NCI-H526 treated with DMSO at 0.1 percent for 48 hours (cell line): Measurements from ENCODE around the gene BDH1.

Experiments
- DNase-seq: peaks from one replicate; lab custom pipeline; 2025; lab: John Stamatoyannopoulos, UW

BDH1 gene

GRCh38 chr3:197547306-197548011 lies 8.3 kb downstream of the BDH1 start:
- DNase-seq, result no peak

- DNase-seq, result no peak
Observed at GRCh38 chr3:197546307-197547085, 9.3 kb downstream of the BDH1 start.

GRCh38 chr3:197545571-197545970 lies 10.2 kb downstream of the BDH1 start:
- DNase-seq, result no peak

- no peak for DNase-seq
Observed at GRCh38 chr3:197545101-197545500, 10.7 kb downstream of the BDH1 start.

GRCh38 chr3:197542741-197543454 lies 12.9 kb downstream of the BDH1 start:
- no peak for DNase-seq

DNA sequence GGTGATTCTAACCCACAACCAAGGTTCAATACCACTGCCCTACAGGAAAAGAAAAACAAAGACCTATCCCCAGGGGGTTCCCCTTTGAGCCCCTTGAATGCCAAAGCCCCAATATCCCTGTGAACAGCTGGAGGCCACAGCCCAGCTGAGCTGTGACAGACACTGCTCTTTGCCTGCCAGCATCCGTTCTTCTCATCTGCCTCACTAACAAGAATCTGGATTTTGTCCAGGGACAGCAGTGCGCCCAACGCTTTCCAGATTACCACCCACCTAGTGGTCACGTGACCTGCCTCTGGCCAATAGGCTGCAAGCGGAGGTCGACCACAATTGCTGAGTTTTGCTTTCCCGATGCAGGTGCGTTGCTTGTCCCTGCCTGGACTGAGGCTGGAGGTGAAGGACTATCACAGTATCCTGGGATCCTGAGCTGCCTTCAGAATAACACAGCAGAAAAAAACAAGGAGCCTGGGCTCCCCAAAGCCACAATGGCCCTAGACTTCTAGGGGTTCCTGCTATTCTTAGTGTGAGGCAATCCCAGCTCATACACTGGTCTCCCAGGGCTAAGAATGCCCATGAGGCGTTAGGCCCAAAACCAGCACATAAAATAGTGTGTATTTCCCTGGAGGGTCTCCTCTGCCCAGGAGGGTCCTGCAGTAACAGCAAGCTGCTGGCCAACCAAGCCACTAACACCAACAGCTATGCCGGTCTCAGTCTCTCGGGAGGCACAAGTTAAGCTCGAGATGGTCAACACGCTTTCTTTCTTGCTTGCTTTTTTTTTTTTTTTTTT lies 13.8 kb downstream of the BDH1 start:
- DNase-seq, result no peak

GRCh38 chr3:197540961-197541377 lies 14.8 kb downstream of the BDH1 start:
- no peak for DNase-seq

GRCh38 chr3:197539651-197540051 lies 16.1 kb downstream of the BDH1 start:
- peak; percentile 75 for DNase-seq

DNA sequence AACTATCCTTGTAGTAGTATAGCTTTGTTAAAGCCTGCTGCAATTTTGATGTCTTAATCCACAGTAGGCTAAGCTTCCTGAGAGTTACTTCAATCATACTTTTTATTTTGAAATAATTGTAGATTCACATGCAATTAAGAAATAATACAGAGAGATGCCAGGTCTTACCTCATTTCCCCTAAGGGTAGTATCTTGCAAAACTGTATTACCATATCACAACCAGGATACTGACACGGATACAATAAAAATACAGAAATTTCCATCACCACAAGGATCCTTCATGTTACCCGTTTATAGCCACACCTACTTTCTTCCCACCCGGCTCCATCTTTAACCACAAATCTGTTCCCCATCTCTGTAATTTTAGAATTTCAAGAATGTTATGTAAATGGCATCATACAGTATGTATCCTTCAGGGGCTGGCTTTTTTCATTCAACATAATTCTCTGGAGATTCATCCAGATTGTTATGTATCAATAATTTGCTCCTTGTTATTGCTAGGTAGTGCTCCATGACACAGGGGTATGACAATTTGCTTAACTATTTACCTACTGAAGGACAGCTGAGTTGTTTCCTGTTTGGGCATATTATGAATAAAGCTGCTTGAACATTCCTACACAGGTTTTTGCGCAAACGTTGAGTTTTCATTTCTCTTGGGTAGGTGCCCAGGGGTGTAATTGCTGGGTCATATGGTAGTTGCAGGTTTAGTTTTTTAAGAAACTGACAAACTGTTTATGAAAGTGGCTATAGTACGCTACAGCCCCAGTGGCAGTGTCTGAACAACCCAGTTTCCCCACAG lies 21.6 kb downstream of the BDH1 start:
- DNase-seq, result no peak

- no peak for DNase-seq
Observed at GRCh38 chr3:197533396-197533795, 22.4 kb downstream of the BDH1 start.

DNA sequence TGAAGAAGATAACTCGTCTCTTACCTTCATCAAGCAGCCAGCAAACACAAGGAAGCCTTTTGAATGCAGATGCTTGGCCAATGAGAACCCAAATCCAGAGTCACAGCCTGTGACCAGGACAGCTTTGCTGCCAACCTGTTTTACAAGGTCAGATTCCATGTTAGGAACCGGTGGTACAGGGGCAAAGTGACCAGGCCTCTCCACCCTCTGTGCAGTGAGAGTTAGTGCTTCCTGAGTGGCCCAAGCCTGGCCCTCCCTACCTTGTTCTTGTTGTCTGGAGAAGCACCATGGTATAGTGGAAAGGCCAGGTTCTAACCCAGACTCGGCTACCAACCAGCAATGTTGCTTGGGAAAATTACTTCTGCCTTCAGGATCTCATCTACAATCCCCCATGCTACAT lies 23.4 kb downstream of the BDH1 start:
- no peak for DNase-seq

DNA sequence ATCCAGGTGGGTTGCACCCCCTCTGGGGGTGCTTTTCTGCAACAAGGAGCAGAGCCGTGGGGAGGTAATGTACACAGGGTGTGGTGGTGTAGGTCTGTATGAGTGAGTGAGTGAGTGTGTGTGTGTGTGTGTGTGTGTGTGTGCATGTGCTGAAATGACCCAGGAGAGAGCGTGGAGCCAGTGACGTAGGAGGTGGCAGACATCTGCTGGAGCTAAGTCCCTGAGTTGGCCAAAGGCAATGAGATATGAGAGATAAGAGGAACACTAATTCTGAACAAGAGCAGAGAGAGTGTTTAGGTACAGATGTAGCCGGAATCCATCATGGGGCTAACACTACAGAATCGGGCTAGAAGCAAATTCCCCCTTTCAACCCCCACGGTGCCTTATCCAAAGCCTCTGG lies 27.6 kb downstream of the BDH1 start:
- DNase-seq, result no peak

GRCh38 chr3:197527569-197527968 lies 28.2 kb downstream of the BDH1 start:
- DNase-seq, result no peak

DNA sequence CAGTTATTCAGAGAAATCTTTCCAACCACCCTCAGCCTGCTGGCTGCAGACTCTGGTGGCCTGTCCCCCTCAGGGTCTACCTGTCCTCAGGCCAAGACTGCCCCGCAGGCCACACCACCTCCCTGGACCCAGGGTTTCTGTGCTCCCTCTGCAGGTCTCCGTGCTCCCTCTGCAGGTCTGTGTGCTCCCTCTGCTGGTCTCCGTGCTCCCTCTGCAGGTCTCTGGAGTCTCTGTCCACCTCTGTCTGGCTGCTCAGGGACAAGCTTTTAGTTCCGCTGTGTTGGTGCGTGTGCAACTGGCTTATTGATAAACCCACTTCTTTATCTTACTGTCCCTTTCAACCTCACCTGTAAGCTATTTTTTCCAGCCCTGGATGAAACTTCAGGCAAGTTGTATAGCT lies 30.1 kb downstream of the BDH1 start:
- no peak for DNase-seq

GRCh38 chr3:197524128-197524527 lies 31.6 kb downstream of the BDH1 start:
- DNase-seq, result no peak

- DNase-seq, result no peak
Observed at GRCh38 chr3:197523526-197523925, 32.2 kb downstream of the BDH1 start.

DNA sequence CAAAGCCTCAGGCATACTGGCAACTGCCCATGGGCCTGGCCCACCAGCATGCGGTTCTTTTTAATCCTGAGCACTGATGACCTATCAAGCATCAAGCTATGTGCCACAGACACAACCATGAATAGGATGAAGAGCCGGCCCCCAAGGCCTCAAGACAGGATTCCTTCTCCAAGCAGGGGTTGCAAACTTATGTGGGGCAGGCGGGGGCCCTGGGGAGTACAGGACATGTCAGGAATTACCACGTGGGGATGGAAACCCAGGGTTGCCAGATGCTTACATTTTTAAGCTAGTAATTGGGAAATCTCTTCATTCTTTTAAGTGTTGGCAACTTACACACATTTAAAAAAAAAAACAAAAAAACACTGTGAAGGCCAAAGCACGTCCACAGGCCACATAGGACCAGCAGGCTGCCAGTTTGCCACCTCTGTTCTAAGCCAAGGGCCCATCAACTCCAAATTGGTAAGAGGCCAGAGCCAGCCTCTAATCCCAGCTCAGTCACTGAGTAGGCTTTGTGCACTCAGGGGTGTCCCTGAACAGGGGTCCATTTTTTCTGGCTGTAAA lies 32.8 kb downstream of the BDH1 start:
- no peak for DNase-seq

- DNase-seq, result no peak
Observed at GRCh38 chr3:197522183-197522715, 33.5 kb downstream of the BDH1 start.

DNA sequence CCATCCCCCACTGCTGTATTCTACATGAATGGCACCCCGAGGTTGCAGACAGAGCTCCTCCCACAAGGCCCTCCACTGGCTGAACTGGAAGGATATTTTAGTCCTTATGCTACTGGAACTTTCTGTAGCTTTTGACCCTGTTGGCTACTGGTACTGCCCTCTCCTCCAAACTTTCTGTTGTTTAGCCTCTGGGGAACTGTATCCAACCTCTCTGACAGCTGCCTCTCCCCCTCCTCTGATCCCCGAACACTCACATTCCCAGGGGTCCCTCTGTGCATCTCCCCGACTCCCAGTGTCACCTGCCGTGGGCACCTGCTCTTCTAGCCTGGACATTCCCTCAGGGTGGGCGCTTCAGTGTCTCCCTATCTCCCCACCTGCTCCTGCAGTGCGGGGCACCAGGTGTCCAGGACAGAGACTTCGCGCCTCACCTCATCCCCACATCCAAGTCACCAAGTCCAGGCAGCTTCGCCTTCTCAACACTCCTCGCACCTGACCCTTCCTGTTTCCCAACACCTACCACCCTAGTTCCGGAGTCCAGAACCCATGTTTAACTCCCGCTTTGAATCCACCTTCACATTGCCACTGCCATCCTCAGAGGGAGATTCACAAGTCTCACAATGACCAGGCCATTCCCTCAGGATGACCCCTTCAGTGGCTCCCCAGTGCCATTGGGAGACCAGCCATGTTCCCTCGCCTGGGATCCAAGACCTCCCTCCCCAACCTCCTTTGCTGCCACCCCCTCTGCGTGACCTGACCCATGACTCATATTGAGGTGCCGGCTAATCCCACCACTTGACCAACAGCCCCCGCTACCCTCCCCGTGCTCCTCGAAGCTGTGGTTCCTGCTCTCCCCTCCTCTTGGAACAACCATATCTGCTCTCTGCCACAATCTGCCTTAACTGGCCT lies 34.2 kb downstream of the BDH1 start:
- DNase-seq, result no peak
